GM21529 (cell line): ENCODE measurements around the gene SHROOM4.
A peak's percentile ranks its signal among the peaks of the same experiment; 100 is the strongest.

Experiments
- ATAC-seq: cut with Tn5 transposase; IDR thresholded peaks from one replicate; pipeline ENCODE4 v1.9.1; 2021; ENCODE audit not compliant: unreplicated experiment

Gene SHROOM4

GRCh38 chrX:50711907-50712306 is 102.1 kb downstream of the SHROOM4 start:
- ATAC-seq = no peak

DNA sequence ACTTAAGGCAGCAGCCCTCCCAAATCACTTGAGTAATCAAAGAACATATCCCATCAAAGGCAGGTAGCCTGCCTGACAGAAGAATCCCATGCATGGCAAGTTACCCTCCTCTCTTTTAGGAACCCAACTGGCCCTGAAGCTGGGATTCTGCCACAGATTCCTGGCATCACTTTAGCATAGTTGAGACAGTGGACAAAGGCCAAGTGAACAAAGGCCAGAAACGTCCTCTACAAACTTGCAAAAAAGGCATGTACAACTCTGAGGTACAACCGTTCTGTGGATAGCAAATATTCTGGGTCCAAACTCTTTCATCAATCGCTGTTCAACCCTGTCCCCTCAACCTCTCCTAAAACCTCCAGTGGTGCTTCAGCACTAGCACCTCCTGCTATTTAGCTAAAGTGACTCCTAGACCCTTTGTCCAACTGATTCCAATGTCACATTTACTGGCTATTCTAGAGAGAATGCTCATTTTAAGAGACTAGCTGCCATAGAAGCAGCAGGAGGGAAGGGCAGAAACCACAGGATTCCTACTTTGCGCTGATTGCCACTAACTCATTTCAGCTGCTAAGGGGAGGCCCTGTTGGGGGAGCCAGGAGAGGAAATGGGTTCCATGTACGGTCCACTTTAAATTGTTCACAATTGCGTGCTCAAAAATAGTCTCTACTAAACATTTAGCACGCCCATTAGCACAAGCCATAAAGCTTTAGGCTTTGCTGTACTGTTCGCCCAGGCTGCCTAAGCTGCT is 105.9 kb downstream of the SHROOM4 start:
- ATAC-seq = no peak

DNA sequence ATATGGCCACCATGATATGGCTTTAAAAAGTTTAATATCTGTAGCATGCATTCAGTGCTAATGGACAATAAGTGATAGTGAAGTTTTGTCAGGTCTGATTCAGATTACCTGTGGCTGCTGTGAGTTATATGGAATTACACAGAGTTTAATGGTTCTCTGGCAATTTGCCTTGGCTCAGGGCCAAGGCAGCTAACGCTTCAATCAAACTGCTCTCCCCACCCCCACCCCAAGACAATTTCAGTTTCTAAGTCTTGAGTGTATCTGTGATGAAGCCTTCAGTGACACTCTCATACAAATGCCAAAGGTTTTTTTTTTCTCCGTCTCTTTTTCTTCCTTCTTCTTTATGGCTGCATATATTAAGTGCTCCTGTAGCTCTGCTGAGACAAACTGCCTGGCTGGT is 106.6 kb downstream of the SHROOM4 start:
- ATAC-seq = no peak

- ATAC-seq = no peak
Measured at GRCh38 chrX:50705042-50705441, 109.0 kb downstream of the SHROOM4 start.

DNA sequence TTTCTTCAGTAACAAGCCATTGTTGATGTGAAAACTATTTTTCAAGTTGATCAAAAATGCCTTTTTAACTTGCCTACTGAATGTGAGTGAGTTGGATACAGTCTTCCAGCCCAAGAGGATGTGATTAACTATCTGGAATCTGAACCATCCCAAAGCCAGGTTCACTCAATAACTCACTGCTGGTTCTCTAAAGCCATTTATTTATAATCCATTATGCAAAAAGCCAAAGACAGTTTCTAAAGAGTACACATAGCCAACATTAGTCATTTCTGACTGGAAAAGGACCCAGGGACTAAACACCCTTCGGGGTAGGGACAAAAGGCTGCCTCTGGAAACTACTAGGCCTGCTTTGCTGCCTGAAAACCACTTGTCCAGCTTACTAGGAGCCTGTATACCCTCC is 109.6 kb downstream of the SHROOM4 start:
- ATAC-seq = no peak

GRCh38 chrX:50700921-50701320 is 113.1 kb downstream of the SHROOM4 start:
- no peak for ATAC-seq

GRCh38 chrX:50698944-50699343 is 115.0 kb downstream of the SHROOM4 start:
- no peak for ATAC-seq

DNA sequence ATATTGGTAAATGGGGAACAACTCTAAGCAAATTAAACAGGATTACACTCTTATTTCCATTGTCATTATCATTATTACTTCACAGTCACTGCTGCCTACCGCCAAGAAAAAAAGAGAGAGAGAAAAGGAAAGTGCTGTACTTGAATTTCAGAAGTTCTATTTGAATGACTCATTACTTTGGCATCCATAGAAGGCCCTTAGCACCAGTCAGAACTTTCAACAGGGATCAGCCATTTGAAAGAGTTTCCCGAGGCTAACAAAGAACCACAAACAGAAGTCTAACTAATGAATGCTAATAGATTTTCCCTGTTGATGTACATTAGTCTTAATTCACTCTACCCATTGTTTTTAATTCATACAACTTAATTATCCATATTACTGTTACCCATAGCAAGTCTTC is 116.3 kb downstream of the SHROOM4 start:
- no peak for ATAC-seq

DNA sequence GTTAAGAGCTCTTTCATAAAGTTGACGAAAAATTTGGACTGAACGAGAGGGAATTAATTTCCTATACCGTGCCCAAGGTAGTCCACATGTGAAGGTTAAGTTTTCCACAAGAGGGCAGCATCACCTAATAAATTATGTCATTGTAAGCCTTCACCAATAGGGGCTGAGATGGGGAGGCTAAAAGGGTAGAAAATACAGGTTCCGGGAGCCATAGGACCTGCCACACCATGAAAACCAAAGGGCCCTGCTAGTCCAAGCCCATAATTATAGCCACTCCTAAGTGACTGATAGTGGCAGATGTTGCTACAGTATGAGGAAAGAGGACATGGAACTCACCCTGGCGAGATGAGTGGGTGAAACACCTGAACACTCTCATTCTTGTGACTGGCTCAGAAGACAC is 122.2 kb downstream of the SHROOM4 start:
- ATAC-seq = peak; percentile 94

DNA sequence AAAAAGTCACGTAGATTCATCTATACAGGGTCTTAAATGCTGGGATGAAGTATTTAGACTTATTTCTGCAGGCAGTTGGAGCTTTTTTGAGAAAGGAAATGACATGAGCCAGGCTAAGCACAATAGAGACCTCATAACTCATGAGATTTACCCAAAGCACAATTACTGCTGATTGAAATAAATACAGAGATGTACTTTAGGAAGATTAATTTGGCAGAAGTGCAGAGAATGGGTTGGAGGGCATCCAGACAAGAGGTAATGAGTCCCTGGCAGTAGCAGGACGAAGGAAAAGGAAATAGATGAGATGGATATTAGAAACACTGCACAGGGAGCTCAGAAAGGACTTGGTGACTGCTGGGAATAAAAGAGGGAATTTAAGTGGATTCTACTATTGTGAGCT is 129.1 kb downstream of the SHROOM4 start:
- ATAC-seq = no peak

- ATAC-seq = no peak
Measured at GRCh38 chrX:50680990-50681389, 133.0 kb downstream of the SHROOM4 start.

GRCh38 chrX:50677789-50678188 is 136.2 kb downstream of the SHROOM4 start:
- ATAC-seq = no peak

GRCh38 chrX:50671661-50672060 is 142.3 kb downstream of the SHROOM4 start:
- ATAC-seq = no peak

DNA sequence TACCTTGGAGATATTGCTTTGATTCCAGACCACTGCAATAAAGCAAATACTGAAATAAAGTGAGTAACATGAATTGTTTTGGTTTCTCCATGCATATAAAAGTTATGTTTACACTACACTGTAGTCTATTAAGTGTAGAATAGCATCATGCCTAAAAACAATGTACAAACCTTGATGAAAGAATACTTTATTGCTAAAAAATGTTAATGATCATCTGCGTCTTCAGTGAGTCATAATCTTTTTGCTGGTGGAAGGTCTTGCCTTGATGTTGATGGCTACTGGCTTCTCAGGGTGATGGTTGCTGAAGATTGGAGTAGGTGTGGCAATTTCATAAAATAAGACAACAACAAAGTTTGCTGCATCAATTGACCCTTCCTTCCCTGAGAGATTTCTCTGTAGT is 145.1 kb downstream of the SHROOM4 start:
- ATAC-seq = no peak

DNA sequence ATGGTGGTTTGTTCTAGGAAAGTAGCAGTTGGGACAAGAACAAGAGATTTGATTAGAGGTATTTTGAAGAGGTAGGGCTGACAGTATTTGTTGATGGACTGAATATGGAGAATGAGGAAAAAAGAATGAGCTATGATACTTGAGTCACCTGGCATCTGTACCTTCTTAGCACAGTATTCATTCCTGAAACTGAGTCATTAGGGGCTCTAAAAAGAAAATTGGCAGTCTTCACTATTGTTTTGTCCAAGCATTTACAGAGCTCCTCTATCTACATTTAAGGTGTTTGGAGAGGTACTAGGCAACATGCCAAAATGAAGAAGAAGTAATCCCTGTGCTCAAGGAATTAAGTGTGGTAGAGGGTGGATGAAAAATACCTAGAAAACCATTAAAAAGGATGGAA is 165.8 kb downstream of the SHROOM4 start:
- ATAC-seq = no peak

GRCh38 chrX:50644496-50644895 is 169.5 kb downstream of the SHROOM4 start:
- ATAC-seq = no peak

GRCh38 chrX:50643525-50644137 is 170.4 kb downstream of the SHROOM4 start:
- ATAC-seq = no peak

DNA sequence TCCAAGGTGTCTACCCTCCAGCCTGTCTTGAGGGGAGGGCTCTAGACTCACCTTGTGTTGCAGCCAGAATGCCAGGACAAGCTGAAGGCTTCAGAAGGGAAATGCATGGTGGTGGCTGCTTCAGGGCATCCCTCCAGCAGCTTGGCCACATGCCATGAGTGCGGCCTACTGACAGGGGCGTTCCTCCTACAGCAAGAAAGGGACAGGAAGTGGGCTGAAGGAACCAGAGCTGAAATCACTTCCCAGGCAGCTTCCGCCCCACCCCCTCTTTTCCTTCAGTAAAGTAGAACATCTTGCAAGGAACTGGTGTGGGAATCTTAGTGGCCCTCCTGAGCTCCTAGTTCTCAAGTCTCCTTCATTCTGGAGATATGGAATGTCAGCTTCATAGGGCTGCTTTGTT is 175.9 kb downstream of the SHROOM4 start:
- ATAC-seq = no peak

GRCh38 chrX:50635817-50636365 is 178.1 kb downstream of the SHROOM4 start:
- no peak for ATAC-seq

- ATAC-seq = no peak
Measured at GRCh38 chrX:50635162-50635561, 178.8 kb downstream of the SHROOM4 start.

DNA sequence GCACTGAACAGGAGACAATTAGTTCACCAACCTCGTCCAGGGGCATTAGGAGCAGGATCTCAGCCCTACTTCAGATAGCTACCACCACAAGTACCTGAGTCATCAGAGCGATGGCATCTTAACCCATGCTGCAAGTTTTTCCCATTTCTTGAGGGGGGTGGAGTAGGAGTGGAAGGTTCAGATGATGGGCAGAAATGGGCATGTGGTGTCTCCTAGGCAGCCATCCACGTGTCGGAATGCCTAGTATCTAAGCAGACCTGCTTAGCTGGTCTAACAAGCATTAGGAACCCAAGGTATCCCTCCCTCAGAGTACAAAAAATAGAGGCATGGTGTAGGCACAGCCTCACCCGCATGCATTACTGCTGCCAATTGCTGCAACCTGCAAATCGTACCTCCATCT is 184.2 kb downstream of the SHROOM4 start:
- no peak for ATAC-seq

GRCh38 chrX:50627696-50628095 is 186.3 kb downstream of the SHROOM4 start:
- no peak for ATAC-seq

- no peak for ATAC-seq
Measured at GRCh38 chrX:50626432-50626831, 187.6 kb downstream of the SHROOM4 start.
